ENCODE results near the gene MCF2L.
A peak's percentile ranks its signal among the peaks of the same experiment; 100 is the strongest.

MCF2L gene

DNA sequence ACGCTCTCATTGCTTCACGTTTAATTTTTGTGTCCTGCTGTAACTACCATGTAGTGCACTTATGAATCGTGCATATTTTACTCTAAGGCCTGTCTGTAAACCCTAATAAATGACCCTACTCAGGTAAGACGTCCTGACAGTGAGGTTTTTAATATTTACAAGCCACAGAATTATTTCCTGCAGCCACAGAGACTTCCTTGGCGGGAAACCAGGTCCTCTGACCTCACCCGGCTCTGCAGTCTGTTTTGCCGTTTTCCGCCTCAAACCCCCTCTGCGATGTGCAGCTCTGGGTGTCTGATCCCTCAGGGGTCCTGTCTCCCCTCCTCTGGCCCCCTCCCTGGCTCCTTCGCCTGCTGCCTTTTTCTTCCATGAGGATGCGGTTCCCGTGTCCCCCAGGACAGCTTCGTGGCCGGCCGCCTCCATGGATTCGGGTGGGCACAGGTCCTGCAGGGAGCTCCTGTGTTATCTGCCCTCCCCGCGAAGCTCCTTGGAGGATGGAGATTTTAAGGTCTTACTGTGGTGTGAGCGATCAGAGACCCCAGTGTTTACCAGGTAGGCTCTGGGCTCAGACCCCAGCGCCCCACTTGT is 66.3 kb downstream of the MCF2L start:
- TF ChIP-seq, protein P1, sequence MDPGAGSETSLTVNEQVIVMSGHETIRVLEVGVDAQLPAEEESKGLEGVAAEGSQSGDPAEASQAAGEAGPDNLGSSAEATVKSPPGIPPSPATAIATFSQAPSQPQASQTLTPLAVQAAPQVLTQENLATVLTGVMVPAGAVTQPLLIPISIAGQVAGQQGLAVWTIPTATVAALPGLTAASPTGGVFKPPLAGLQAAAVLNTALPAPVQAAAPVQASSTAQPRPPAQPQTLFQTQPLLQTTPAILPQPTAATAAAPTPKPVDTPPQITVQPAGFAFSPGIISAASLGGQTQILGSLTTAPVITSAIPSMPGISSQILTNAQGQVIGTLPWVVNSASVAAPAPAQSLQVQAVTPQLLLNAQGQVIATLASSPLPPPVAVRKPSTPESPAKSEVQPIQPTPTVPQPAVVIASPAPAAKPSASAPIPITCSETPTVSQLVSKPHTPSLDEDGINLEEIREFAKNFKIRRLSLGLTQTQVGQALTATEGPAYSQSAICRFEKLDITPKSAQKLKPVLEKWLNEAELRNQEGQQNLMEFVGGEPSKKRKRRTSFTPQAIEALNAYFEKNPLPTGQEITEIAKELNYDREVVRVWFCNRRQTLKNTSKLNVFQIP (CRISPR knock-in tag; IDR thresholded peaks at IDR 0.05; ENCODE audit: borderline replicate concordance, low read depth): no peak
- no peak for TF ChIP-seq CSDC2 (CRISPR knock-in tag; IDR thresholded peaks at IDR 0.05)
- no peak for TF ChIP-seq PPARA (CRISPR knock-in tag; IDR thresholded peaks at IDR 0.05; ENCODE audit: borderline replicate concordance)
- TF ChIP-seq RARB (CRISPR knock-in tag; IDR thresholded peaks at IDR 0.05): no peak
- TF ChIP-seq SNAI2 (CRISPR knock-in tag; IDR thresholded peaks at IDR 0.05): no peak
- TF ChIP-seq ZFP3 (CRISPR knock-in tag; IDR thresholded peaks at IDR 0.05): no peak
- TF ChIP-seq ESRRG (CRISPR knock-in tag; IDR thresholded peaks at IDR 0.05): no peak
- no peak for TF ChIP-seq TOX (CRISPR knock-in tag; IDR thresholded peaks at IDR 0.05; ENCODE audit: borderline replicate concordance)
- no peak for TF ChIP-seq ZNF70 (CRISPR knock-in tag; IDR thresholded peaks at IDR 0.05)
- no peak for TF ChIP-seq ZC3H10 (CRISPR knock-in tag; IDR thresholded peaks at IDR 0.05)
- ATAC-seq: peak; percentile 25; the same call in 2 of the 3 replicates

DNA sequence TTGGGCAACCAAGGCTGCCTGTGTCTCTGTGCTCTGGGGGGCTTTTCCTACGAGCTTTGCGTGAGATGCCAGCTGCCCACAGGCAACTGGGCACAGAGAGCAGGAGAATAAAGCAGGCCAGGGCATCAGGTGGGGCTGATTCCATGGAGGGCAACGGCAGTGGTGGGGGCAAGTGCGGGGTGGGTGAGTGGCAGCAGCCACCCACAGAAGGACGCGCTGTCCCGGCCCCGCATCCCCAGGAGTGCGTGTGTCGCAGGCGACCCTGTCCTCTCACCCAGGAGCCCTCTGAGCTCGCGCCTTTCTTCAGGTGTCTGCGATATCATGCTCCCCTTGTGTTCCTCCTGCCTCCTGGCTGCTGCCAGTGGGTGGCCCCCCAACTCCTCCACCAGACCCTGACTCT is 67.4 kb downstream of the MCF2L start:
- TF ChIP-seq, protein P1 (CRISPR knock-in tag; IDR thresholded peaks at IDR 0.05; ENCODE audit: borderline replicate concordance, low read depth): no peak
- ATAC-seq: no peak

DNA sequence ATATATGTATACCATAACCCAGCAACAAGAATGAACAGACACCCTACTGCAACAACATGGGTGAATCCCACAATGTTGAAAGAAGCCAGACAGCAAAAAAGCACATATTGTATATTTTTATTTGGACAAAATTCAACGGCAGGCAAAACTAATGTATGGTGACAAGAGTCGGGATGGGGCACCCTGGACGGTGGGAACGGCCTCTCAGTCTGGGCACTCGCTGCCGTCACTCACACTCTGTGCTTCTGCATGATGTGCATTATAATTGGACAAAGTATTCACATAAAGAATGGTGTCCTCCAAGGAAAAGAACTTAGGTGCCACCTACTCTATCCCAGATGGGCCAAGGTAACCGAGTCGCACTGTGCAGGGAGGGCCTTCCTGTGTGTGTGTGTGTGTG is 71.0 kb downstream of the MCF2L start:
- ATAC-seq: no peak
- TF ChIP-seq ZNF8 (CRISPR knock-in tag; IDR thresholded peaks at IDR 0.05) (no peak), RARB (CRISPR knock-in tag; IDR thresholded peaks at IDR 0.05) (no peak), ZFP3 (CRISPR knock-in tag; IDR thresholded peaks at IDR 0.05) (no peak), BACH2 (CRISPR knock-in tag; IDR thresholded peaks at IDR 0.05; ENCODE audit: borderline replicate concordance) (no peak), ZC3H10 (CRISPR knock-in tag; IDR thresholded peaks at IDR 0.05) (no peak)

DNA sequence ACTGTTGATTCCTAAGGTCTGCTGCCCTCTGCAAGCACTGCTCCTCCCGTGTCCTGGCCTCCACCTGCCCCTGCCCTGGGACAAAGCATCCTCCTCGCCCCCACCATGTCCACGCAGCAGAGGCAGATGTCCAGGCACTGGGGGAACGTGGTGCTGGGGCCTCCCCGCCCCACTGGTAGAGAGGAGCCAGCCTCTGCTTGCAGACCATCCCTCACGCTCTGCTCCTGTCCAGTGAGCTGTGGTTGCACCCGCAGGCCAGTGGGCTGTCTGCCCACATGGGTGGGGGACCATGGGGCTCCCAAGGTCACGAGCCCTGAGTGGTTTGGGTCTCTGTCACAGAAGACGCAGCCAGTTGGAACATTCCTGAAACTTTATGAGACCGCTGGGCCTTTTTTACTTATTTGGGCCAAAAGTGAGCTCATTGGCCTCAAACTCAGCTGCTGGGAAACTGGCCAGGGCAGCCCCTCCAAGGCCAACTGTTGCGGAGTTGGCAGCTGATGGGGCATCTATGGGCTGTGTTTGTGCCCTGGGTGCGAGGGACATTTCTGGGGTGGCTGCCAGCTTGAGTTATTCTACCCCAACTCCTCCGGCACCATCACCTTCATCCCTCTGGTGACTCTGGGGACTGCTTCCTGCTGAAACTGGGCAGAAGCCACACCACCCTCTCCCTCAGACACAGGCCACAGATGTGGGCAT is 71.7 kb downstream of the MCF2L start:
- no peak for TF ChIP-seq OSR1 (CRISPR knock-in tag; IDR thresholded peaks at IDR 0.05)
- no peak for TF ChIP-seq ZFP30 (CRISPR knock-in tag; IDR thresholded peaks at IDR 0.05)
- no peak for TF ChIP-seq SNAI2 (CRISPR knock-in tag; IDR thresholded peaks at IDR 0.05)
- no peak for TF ChIP-seq ZFP3 (CRISPR knock-in tag; IDR thresholded peaks at IDR 0.05)
- TF ChIP-seq CSDC2 (CRISPR knock-in tag; IDR thresholded peaks at IDR 0.05): no peak
- TF ChIP-seq PPARA (CRISPR knock-in tag; IDR thresholded peaks at IDR 0.05; ENCODE audit: borderline replicate concordance): no peak
- no peak for TF ChIP-seq RARB (CRISPR knock-in tag; IDR thresholded peaks at IDR 0.05)
- TF ChIP-seq, protein P2, sequence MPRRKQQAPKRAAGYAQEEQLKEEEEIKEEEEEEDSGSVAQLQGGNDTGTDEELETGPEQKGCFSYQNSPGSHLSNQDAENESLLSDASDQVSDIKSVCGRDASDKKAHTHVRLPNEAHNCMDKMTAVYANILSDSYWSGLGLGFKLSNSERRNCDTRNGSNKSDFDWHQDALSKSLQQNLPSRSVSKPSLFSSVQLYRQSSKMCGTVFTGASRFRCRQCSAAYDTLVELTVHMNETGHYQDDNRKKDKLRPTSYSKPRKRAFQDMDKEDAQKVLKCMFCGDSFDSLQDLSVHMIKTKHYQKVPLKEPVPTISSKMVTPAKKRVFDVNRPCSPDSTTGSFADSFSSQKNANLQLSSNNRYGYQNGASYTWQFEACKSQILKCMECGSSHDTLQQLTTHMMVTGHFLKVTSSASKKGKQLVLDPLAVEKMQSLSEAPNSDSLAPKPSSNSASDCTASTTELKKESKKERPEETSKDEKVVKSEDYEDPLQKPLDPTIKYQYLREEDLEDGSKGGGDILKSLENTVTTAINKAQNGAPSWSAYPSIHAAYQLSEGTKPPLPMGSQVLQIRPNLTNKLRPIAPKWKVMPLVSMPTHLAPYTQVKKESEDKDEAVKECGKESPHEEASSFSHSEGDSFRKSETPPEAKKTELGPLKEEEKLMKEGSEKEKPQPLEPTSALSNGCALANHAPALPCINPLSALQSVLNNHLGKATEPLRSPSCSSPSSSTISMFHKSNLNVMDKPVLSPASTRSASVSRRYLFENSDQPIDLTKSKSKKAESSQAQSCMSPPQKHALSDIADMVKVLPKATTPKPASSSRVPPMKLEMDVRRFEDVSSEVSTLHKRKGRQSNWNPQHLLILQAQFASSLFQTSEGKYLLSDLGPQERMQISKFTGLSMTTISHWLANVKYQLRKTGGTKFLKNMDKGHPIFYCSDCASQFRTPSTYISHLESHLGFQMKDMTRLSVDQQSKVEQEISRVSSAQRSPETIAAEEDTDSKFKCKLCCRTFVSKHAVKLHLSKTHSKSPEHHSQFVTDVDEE (CRISPR knock-in tag; IDR thresholded peaks at IDR 0.05): no peak
- no peak for TF ChIP-seq ZC3H10 (CRISPR knock-in tag; IDR thresholded peaks at IDR 0.05)
- no peak for TF ChIP-seq BACH2 (CRISPR knock-in tag; IDR thresholded peaks at IDR 0.05; ENCODE audit: borderline replicate concordance)
- TF ChIP-seq TOX (CRISPR knock-in tag; IDR thresholded peaks at IDR 0.05; ENCODE audit: borderline replicate concordance): no peak
- TF ChIP-seq, protein P3, sequence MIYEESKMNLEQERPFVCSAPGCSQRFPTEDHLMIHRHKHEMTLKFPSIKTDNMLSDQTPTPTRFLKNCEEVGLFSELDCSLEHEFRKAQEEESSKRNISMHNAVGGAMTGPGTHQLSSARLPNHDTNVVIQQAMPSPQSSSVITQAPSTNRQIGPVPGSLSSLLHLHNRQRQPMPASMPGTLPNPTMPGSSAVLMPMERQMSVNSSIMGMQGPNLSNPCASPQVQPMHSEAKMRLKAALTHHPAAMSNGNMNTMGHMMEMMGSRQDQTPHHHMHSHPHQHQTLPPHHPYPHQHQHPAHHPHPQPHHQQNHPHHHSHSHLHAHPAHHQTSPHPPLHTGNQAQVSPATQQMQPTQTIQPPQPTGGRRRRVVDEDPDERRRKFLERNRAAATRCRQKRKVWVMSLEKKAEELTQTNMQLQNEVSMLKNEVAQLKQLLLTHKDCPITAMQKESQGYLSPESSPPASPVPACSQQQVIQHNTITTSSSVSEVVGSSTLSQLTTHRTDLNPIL (CRISPR knock-in tag; IDR thresholded peaks at IDR 0.05; ENCODE audit: low read depth): no peak
- TF ChIP-seq ZNF8 (CRISPR knock-in tag; IDR thresholded peaks at IDR 0.05): no peak
- TF ChIP-seq, protein P4, sequence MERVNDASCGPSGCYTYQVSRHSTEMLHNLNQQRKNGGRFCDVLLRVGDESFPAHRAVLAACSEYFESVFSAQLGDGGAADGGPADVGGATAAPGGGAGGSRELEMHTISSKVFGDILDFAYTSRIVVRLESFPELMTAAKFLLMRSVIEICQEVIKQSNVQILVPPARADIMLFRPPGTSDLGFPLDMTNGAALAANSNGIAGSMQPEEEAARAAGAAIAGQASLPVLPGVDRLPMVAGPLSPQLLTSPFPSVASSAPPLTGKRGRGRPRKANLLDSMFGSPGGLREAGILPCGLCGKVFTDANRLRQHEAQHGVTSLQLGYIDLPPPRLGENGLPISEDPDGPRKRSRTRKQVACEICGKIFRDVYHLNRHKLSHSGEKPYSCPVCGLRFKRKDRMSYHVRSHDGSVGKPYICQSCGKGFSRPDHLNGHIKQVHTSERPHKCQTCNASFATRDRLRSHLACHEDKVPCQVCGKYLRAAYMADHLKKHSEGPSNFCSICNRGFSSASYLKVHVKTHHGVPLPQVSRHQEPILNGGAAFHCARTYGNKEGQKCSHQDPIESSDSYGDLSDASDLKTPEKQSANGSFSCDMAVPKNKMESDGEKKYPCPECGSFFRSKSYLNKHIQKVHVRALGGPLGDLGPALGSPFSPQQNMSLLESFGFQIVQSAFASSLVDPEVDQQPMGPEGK (CRISPR knock-in tag; IDR thresholded peaks at IDR 0.05; ENCODE audit: borderline replicate concordance): no peak
- no peak for TF ChIP-seq GLIS3 (CRISPR knock-in tag; IDR thresholded peaks at IDR 0.05)
- no peak for TF ChIP-seq ESRRG (CRISPR knock-in tag; IDR thresholded peaks at IDR 0.05)
- TF ChIP-seq, protein P5, sequence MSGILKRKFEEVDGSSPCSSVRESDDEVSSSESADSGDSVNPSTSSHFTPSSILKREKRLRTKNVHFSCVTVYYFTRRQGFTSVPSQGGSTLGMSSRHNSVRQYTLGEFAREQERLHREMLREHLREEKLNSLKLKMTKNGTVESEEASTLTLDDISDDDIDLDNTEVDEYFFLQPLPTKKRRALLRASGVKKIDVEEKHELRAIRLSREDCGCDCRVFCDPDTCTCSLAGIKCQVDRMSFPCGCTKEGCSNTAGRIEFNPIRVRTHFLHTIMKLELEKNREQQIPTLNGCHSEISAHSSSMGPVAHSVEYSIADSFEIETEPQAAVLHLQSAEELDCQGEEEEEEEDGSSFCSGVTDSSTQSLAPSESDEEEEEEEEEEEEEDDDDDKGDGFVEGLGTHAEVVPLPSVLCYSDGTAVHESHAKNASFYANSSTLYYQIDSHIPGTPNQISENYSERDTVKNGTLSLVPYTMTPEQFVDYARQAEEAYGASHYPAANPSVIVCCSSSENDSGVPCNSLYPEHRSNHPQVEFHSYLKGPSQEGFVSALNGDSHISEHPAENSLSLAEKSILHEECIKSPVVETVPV (CRISPR knock-in tag; IDR thresholded peaks at IDR 0.05): no peak
- no peak for TF ChIP-seq ZNF70 (CRISPR knock-in tag; IDR thresholded peaks at IDR 0.05)
- TF ChIP-seq TCF4 (CRISPR knock-in tag; IDR thresholded peaks at IDR 0.05; ENCODE audit: borderline replicate concordance): no peak
- TF ChIP-seq, protein P1 (CRISPR knock-in tag; IDR thresholded peaks at IDR 0.05; ENCODE audit: borderline replicate concordance, low read depth): no peak
- ATAC-seq: no peak
